Stimulated activated CD8-positive, alpha-beta memory T cell treated with anti-CD3 and anti-CD28 coated beads, Interleukin-7, amount 100 ng/mL, for 1 hour (primary cell): Measurements from ENCODE around the gene CTTNBP2.

ENCODE experiments used
- DNase-seq, 2 donors: peaks; one replicate each; pipeline ENCODE4 v3.0.0-alpha.2; 2020; ENCODE audit warnings: low read depth in 2 of 2

Gene CTTNBP2

DNA sequence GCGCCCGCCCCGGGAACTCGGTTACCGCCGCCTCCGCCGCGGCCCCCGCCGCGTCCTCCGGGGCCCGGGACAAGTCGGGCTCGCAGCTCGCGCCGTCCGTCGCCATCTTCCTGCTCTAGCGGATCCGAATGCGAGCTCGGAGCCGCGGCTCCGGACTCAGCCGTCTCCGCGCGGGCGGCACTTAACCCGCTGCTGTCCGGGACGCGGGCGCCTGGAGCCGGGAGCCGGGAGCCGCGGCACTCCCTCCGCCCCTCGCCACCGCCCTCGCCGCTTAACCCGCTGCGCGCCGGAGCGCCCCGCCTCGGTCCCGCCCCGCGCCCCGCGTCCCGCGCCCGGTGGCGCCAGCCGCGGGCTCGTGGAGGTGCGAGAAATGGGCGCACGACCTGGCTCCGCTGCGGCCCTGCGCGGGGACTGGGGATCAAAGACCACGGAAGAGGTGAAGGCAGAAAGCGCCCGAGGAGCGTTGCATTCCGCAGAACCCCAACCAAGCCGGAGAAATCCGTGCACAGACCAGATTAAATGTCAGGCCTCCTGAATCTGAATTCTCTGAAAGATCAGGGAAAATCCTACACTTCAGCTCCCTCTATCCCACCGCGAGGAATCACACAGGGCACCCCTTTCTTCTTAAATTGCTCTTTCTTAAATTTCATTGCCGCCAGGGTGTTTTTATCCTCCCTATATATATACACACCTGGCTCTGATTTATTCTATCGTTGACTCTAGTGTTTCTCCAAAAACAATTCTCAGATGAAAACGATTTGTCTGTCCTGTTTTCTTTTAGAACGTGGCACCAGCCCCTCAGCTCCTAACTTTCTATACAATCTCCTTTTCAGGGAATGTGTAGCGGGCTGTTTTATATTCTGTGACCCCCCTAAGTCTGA, at the start of gene CTTNBP2:
Gene CTTNBP2 (minus strand): TSS at position 132 of the 881 bp plus-strand sequence. CDS start 26 bp downstream, at position 106.
- no peak for DNase-seq

GRCh38 chr7:117916309-117916708, 43.1 kb upstream of the CTTNBP2 start:
- no peak for DNase-seq

DNA sequence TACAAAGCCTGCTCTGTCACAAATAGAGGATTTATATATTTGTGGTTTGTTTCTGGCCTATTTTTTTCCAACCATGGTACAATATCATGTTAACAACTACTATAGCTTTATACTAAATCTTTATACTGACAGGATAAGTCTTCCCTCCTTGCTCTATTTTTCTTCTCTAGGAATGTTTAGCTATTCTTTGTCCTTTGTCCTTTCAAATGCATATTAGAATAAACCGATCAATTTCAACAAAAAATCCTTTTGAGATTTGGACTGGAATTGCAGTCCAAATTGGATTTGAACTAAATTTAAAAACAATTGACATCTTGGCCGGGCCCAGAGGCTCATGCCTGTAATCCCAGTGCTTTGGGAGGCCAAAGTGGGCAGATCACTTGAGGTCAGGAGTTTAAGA, 39.2 kb upstream of the CTTNBP2 start:
- DNase-seq = no peak

DNA sequence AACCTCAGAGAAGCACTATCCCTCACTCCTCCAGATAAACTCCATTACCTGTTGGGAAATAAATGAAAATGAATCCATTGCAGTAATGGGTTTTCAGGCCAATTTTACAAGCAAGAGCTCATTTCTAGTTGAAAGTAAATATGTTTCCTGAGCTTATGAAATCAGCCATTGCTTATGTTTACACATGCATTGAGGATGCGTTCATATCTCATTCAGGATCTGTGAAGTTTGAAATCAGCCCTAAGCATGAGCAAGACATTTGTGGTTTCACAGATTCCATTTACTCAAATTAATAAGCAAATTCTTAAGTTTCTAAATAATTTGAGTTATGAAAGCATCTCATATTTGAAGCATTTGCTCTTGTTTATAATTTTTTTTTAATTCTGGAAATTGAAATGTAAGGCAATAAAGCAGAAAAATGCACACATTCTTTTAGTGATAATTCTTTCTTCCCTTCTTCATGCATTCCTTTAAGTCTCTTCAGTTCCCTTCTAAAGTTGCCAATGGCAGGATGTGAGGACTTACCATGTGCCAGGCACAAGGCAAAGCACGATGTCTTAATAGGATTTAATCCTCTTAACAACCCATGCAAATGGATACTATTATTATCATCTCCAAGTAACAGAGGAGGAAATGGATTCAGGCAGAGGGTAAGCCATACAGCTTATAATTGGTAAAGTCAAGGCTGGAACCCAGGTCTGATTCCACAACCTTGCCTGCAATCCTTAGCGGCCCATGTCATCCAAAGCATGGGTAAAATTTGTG, 35.0 kb upstream of the CTTNBP2 start:
- no peak for DNase-seq

DNA sequence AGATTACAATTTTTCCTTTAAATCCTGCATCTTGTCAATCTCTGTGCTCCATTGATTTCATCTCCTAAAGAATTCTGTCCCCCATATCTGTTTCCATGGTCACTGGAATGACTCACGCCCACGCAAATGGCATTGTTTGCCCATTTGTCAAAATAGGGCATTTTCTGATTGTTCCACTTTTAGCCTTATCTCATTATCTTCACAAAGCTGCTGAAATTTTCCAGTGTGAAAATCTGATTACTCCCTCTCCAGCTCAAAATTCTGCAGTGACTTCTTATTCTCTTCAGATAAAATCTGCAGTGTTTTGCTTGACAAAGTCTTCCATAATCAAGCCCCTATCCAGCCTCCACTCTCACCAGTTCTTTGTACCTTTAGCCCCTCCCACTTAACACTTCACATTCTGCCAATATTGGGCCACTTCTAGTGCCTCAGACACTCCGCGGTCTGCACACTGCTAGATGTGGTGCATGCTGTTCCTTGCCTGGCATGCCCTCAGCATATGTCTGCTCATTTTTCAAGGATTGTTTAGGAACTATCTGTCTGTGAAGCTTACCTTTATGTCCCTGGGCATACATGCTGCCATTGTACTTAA, 33.9 kb upstream of the CTTNBP2 start:
- DNase-seq = no peak

DNA sequence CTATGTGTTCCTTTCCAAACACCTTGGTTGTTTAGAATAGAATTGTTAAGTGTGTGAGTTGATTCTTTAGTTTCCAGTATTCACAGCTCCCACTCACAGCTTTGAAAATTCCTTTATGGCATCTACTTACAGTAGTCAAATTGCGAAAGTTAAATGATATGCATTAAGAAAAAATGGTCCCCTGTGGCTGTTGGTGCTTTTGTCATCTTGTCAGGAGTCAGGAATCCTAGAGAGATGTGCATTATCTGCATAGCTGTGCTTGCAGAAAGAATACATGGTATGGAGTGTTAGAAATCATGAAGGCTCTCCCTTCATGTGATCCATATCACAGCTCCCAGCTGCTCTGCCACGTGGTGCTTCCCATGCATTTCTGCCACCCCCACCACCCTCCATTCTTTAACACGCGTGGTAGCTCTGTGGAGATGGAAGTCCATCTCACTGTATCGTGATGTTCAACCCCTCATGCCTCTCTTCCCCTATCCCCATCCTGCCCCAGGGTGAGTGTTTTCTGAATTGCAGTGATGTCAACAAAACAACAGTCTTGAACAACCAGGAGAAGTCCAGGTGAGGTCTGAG, 29.2 kb upstream of the CTTNBP2 start:
- no peak for DNase-seq

GRCh38 chr7:117901089-117901797, 28.0 kb upstream of the CTTNBP2 start:
- no peak for DNase-seq

DNA sequence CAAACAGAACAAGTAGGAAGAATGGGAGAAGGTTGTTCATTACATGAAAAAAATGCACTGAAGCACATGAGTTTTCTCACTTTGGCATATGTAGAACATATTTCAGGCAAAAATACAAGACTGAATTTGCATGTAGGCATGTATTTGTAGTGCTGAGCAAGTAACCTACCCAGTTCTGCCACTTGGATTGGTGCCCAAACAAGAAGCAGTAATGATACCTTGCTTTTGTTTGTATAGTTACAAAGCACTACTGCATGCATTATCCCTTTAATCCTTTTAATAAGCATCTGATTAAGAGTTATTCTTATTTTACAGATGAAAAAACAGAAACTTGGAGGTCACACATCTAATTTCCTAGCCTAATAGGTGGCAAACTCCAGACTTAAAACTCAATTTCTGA, 23.1 kb upstream of the CTTNBP2 start:
- DNase-seq = no peak

DNA sequence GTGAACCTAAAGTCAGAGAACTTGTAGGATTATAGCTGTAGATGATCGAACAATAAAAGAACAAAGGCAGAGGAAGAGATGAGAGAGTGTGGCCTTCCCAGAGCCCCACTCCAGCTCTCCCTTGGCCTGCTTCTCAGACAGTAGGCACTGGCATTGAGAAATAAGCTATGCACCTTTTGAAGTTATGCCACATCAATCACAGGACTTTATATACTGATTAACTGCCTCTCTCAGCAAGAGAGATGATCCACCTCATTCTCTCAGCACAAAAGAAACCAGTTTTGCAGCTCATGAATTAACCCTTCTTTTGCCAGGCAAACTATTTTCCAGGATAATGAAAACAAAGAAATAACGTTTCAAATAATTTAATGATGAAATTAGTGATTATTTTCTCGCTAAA, 22.0 kb upstream of the CTTNBP2 start:
- DNase-seq = no peak

DNA sequence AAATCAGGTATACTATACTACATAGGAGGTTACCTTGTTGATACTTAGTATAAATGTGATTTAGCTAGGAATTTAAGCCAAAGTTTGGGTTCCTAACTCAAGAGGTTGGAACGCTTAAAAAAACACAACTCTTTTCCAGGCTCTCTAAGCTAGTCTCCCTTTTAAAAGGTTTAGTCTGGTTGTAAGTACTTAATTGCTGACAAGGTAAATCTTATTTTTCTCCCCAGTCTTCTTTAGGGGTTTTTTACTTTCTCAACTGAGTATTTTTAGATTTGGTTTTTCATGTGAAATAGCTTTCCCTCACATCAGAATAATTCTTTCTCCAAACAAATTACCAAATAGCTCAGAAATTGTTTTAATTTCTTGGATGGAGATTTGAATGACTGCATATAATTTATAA, 20.8 kb upstream of the CTTNBP2 start:
- no peak for DNase-seq

GRCh38 chr7:117892821-117893220, 19.6 kb upstream of the CTTNBP2 start:
- no peak for DNase-seq

DNA sequence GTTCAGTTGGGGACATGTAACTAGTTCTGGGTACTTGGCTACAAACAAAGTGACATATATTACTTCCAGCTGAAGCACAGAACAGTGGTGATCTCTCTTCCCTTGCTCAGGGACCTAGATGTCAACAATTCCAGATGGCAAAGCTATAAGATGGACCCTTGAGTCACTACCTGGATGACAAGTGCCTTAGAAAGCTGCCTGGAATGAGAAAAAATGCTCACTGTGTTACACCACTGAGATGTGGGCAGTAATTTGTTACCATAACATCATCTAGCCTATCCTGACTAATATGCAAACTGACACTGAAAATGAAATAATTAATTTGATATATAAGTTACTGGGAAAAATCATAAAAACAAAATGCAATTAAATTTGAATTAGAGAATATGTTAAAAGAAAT, 16.4 kb upstream of the CTTNBP2 start:
- DNase-seq = no peak

DNA sequence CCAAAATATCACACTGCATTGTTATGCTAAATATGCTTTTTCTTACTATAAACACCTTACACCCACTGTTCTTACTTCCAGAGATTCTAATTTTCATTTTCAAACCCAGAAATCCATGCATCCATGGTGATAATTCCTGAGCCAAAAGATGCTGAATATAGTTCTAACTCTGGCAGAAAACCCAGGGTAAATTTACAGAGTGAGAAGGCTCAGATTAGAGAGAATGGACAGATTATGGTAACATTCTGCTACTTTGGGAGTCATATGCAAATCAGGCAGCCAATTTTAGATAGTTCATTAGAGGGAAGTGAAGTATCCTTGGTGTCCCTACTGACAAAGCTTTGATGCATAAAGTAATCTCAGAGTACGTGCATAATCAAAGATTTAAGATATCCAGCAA, 15.4 kb upstream of the CTTNBP2 start:
- DNase-seq = no peak

DNA sequence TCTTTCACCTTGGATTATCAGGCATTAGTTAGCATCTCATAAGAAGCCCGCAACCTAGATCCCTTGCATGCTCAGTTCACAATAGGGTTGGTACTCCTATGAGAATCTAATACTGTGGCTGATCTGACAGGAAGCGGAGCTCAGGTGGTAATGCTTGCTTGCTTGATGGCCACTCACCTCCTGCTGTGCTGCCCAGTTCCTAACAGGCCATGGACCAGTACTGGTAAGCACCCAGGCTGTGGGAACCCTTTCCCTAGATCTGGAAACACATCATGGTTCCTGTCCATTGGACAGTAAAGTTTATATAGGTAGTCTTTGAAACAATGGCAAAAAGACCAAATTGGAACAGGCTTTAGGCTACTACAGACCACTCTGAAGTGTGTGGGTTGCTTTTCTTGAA, 9.4 kb upstream of the CTTNBP2 start:
- DNase-seq = no peak

GRCh38 chr7:117876761-117877160, 3.5 kb upstream of the CTTNBP2 start:
- DNase-seq = no peak

- DNase-seq = no peak
Measured at GRCh38 chr7:117875566-117875965, 2.3 kb upstream of the CTTNBP2 start.

GRCh38 chr7:117874191-117874700, 1.0 kb upstream of the CTTNBP2 start:
- no peak for DNase-seq

DNA sequence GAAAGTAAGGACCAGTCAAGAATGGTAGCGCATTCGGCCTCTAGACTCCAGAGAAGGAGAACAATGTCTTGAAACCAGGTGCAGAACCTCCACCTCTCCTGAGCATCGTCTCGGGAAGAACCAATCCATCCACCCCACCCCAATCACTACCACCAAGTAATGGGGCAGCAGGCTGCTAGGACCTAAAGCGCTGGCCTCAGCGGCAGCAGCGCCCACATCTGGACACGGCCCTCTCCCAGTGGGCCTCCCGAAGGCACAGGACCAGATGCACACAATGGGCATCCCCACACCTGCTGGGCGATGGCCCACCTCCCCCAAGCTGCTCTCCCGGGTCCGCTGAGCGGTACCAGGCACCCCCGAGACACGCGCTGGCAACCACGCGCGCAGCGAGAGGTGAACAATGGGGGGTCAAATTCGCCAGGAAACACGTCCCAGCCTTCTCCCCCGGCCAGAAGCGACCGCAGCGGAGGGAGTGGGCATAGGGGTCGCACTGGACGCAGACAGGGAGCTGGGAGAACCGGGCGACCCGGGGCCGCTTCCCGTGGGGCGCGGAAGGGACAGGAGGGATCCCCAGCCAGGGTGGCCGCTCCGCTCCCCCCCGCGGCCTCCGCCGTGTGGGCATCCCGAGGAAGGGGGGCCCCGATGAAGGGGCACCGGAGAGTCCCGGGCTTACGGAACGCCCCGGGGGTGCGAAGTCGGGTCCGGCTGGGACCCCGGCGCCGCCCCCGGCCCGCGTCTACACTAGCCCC, 506 bp downstream of the CTTNBP2 start:
- no peak for DNase-seq

- DNase-seq = no peak
Measured at GRCh38 chr7:117871778-117872538, 1.3 kb downstream of the CTTNBP2 start.

GRCh38 chr7:117871401-117871777, 1.9 kb downstream of the CTTNBP2 start:
- no peak for DNase-seq
